Measurements from ENCODE around the gene SLC9A9. TPM values are rescaled to one million over a fixed set of nuclear protein-coding genes. Genes with fewer than 3 reads are reported as not detected.
A peak's percentile ranks its signal among the peaks of the same experiment; 100 is the strongest.

The SLC9A9 gene
- total RNA-seq: 20.4 TPM

DNA sequence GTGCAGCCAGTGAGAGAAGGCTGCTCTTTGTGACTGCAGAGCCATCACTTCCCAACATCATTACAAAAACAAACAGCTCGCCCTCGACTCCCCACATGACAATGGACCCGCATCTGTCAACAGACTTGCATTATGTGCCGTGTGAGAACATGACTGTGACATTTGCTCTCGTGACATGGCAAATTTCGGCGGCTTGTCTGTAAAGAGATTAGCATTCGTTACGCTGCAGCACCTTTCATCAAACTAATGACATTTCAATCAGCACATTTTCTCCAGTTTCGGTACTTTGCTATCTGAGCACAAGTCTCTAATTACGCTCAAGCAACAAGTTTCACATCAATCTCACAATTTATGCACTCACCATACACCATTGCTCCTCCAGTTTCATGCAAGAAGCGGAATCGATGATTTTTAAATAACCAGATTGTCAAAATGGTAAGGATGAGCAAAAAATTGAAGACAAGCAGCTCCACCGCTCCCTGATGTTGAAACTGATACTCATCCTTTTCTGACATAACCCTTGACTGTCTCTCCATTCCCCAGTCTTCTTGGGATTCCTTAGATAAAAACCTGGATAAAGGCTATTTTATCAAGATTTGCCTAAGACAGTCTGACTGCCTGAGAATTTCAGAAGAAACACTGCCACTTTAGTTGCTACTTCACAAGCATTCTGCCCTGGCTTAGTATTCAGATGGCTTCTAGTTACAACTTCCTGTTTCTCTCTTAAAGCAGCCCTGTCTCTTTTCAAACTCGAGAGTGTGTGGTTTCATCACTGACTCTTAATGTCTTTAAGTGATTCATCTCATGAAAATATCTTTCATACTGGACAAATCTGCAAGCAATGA is at the start of gene SLC9A9:
Gene SLC9A9, minus strand, starts transcription at position 682 of the 845 bp plus-strand sequence. Its CDS starts 146 bp downstream, at position 536.
- Histone ChIP-seq H3K27ac (ENCODE audit: low read depth, low read length) (peak within 1 kb of the TSS; percentile 31), H3K36me3 (ENCODE audit: control insufficient read depth in 3 of 3, insufficient read depth in 3 of 3, low read length in 3 of 3) (no peaks in the 10 kb centered on the region), H3K9ac (ENCODE audit: low read depth in 1 of 3, low read length in 3 of 3) (peak within 1 kb of the TSS; percentile 64 to 87 (median 76)), H3K4me1 (ENCODE audit: control insufficient read depth in 3 of 3, insufficient read depth in 3 of 3, low read length in 3 of 3) (peaks cover 0 to 12% (median 9%) of the 10 kb centered on the region in 3 donors), H3K9me3 (ENCODE audit: control insufficient read depth in 3 of 3, low read length in 3 of 3) (no peaks in the 10 kb centered on the region), H3K27me3 (ENCODE audit: control insufficient read depth in 3 of 3, insufficient read depth in 3 of 3, low read length in 3 of 3) (no peaks in the 10 kb centered on the region), H3K4me3 (ENCODE audit: low read length in 3 of 3) (peak within 1 kb of the TSS; percentile 75 to 97 (median 85))

DNA sequence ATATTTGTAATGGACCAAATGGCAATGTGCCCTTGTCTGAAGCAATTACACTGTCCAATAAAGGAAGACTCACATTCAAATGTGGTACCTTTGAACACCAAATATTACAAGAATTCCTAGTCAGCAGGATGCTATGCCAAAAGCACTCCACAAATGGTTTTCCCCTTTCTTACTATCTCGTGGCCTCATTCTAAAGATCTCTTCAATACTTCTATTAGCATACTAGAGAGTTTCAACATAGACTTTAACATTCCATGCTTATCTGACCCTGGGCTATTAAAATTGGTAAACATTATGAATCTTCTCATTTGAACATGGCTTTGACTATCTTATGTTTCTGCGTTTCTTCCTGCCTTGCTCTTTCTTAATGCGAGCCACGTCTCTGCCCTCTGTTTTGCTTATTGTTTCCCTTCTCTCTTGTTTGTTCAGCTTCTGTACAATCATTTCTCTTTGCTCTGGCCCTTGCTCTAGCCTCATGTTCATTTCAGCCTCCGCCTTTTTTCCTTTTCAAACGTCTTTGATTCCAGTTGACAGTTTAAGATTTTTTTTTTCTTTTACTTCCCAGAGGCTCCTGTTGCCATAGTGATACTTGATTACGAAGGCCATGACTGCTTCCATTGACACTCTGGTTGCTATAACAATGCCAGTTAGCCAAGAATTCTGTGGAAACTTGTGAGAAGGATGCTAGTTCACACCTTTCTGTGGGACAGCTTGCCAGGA is 49.5 kb upstream of the SLC9A9 start:
- no peaks in the 10 kb centered on the region for H3K4me1 ChIP-seq (ENCODE audit: control insufficient read depth in 3 of 3, insufficient read depth in 3 of 3, low read length in 3 of 3)
- H3K4me3 ChIP-seq (ENCODE audit: low read length in 3 of 3): no peak overlapping the region
- no peak overlapping the region for H3K9ac ChIP-seq (ENCODE audit: low read depth in 1 of 3, low read length in 3 of 3)
- H3K27ac ChIP-seq (ENCODE audit: low read depth, low read length): no peak overlapping the region
- no peaks in the 10 kb centered on the region for H3K9me3 ChIP-seq (ENCODE audit: control insufficient read depth in 3 of 3, low read length in 3 of 3)
- H3K27me3 ChIP-seq (ENCODE audit: control insufficient read depth in 3 of 3, insufficient read depth in 3 of 3, low read length in 3 of 3): no peaks in the 10 kb centered on the region
- H3K36me3 ChIP-seq (ENCODE audit: control insufficient read depth in 3 of 3, insufficient read depth in 3 of 3, low read length in 3 of 3): no peaks in the 10 kb centered on the region

DNA sequence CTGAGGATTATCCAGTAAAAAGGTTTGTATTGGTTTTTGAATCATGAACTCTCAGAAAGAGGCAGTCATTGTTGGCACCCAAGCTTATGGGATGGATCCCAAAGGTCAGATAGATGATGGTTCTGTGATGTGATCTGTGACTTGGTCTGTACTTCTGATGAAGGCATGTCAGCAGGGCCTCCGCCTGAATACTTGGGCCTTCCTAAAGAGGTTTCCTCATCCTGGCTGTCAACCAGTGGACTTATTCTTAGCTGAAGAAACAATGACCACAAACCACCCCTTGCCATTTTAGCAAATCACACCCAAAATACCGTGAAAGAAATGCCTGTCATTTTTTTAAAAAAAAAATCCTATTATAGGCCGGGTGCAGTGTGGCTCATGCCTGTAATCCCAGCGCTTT is 48.2 kb upstream of the SLC9A9 start:
- no peak overlapping the region for H3K9ac ChIP-seq (ENCODE audit: low read depth in 1 of 3, low read length in 3 of 3)
- peaks cover 0 to 9% (median 0%) of the 10 kb centered on the region in 3 donors for H3K27me3 ChIP-seq (ENCODE audit: control insufficient read depth in 3 of 3, insufficient read depth in 3 of 3, low read length in 3 of 3)
- H3K9me3 ChIP-seq (ENCODE audit: control insufficient read depth in 3 of 3, low read length in 3 of 3): no peaks in the 10 kb centered on the region

DNA sequence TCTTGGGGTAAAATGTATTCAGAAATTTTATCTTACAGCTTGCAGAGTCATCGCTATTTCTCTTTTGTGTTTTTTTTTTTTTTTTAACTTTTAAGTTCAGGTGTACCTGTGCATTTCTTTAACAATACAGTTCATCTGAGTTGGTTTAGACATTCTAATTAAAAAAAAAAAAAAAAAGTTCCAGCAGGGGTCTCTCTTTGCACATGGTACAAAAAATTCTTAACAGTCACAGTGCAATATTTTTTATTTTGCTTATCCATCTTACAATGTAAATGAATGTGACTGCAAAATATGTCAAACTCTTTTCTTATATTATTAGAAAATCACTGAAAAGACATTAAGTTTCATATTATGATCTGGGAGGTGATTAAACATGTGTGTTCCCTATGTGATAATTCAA is 47.5 kb upstream of the SLC9A9 start:
- no peak overlapping the region for H3K27ac ChIP-seq (ENCODE audit: low read depth, low read length)
- no peaks in the 10 kb centered on the region for H3K4me1 ChIP-seq (ENCODE audit: control insufficient read depth in 3 of 3, insufficient read depth in 3 of 3, low read length in 3 of 3)
- H3K9ac ChIP-seq (ENCODE audit: low read depth in 1 of 3, low read length in 3 of 3): no peak overlapping the region
- no peaks in the 10 kb centered on the region for H3K36me3 ChIP-seq (ENCODE audit: control insufficient read depth in 3 of 3, insufficient read depth in 3 of 3, low read length in 3 of 3)
- H3K27me3 ChIP-seq (ENCODE audit: control insufficient read depth in 3 of 3, insufficient read depth in 3 of 3, low read length in 3 of 3): peaks cover 0 to 9% (median 0%) of the 10 kb centered on the region in 3 donors
- no peaks in the 10 kb centered on the region for H3K9me3 ChIP-seq (ENCODE audit: control insufficient read depth in 3 of 3, low read length in 3 of 3)
- no peak overlapping the region for H3K4me3 ChIP-seq (ENCODE audit: low read length in 3 of 3)

More for the DNA sequence above, 48.2 kb upstream of the SLC9A9 start:
- Histone ChIP-seq H3K4me1 (ENCODE audit: control insufficient read depth in 3 of 3, insufficient read depth in 3 of 3, low read length in 3 of 3) (no peaks in the 10 kb centered on the region), H3K27ac (ENCODE audit: low read depth, low read length) (no peak overlapping the region), H3K36me3 (ENCODE audit: control insufficient read depth in 3 of 3, insufficient read depth in 3 of 3, low read length in 3 of 3) (no peaks in the 10 kb centered on the region), H3K4me3 (ENCODE audit: low read length in 3 of 3) (no peak overlapping the region)

DNA sequence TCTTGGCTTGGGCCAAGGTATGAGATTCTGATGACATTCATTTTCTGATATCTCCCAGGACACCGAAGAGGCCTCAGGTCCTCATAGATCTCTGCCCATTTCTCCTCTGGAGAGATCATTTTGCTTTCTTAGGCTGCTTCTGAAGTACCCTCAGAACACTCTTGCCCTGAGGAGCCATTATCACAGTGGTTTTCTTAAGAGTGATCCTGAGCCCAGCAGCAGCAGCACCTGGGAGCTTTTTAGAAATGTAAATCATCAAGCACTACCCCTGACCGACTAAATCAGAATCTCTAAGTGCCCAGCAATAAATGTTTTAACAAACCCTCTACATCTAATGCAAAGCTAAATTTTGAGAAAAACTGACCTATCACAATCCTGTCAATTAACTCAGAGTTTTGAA is 40.6 kb upstream of the SLC9A9 start:
- H3K27ac ChIP-seq (ENCODE audit: low read depth, low read length): no peak overlapping the region
- H3K27me3 ChIP-seq (ENCODE audit: control insufficient read depth in 3 of 3, insufficient read depth in 3 of 3, low read length in 3 of 3): peaks cover 0 to 9% (median 0%) of the 10 kb centered on the region in 3 donors
- no peaks in the 10 kb centered on the region for H3K4me1 ChIP-seq (ENCODE audit: control insufficient read depth in 3 of 3, insufficient read depth in 3 of 3, low read length in 3 of 3)
- no peaks in the 10 kb centered on the region for H3K36me3 ChIP-seq (ENCODE audit: control insufficient read depth in 3 of 3, insufficient read depth in 3 of 3, low read length in 3 of 3)
- H3K4me3 ChIP-seq (ENCODE audit: low read length in 3 of 3): no peak overlapping the region
- H3K9ac ChIP-seq (ENCODE audit: low read depth in 1 of 3, low read length in 3 of 3): no peak overlapping the region
- H3K9me3 ChIP-seq (ENCODE audit: control insufficient read depth in 3 of 3, low read length in 3 of 3): no peaks in the 10 kb centered on the region

DNA sequence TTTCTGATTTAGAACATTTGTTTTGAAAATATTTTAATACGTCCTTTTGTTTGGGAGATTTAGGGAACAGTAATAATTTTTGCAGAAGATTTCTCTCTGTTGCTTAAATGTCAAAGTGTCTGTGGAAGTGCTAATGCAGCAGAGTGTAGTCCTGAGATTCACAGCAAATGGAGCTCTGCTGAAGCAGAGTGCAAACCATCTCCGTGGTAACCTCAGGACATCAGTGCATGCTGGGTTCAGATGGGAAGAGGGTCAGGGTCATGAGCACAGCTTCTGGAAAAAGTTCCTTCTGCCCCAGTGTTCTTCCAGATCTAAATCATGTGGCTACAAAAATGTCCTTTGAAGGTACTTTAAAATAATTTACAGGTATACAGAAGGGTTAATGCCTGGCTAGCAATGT is 39.9 kb upstream of the SLC9A9 start:
- H3K4me3 ChIP-seq (ENCODE audit: low read length in 3 of 3): no peak overlapping the region
- H3K9ac ChIP-seq (ENCODE audit: low read depth in 1 of 3, low read length in 3 of 3): no peak overlapping the region
- peaks cover 0 to 9% (median 0%) of the 10 kb centered on the region in 3 donors for H3K27me3 ChIP-seq (ENCODE audit: control insufficient read depth in 3 of 3, insufficient read depth in 3 of 3, low read length in 3 of 3)
- H3K27ac ChIP-seq (ENCODE audit: low read depth, low read length): no peak overlapping the region
- no peaks in the 10 kb centered on the region for H3K9me3 ChIP-seq (ENCODE audit: control insufficient read depth in 3 of 3, low read length in 3 of 3)
- H3K36me3 ChIP-seq (ENCODE audit: control insufficient read depth in 3 of 3, insufficient read depth in 3 of 3, low read length in 3 of 3): no peaks in the 10 kb centered on the region
- H3K4me1 ChIP-seq (ENCODE audit: control insufficient read depth in 3 of 3, insufficient read depth in 3 of 3, low read length in 3 of 3): no peaks in the 10 kb centered on the region

DNA sequence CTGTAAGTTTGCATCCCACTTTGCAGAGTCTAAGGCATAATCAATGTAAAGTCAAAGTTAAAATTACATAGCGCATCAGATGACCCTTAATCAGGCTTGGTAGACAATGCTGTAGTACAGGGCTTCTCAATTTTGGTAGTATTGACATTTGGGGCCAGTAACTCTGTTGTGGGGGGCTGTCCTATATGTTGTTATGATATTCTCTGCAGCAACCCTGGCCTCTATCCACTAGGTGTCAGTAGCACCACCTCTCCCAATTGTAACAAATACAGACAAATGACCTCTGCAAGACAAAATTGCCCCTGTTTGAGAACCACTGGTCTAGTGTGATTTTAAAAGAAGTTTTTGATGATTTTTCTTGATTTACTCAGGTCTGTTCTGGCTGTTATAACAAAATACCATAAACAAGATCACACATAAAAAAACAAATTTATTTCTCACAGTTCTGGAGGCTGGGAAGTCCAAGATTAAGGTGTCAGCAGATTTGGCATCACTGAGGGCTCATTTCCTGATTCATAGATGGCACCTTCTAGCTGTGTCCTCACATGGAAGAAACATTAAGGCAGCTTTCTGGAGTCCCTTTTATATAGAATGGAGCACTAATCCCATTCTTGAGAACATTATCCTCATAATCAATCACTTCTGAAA is 37.6 kb upstream of the SLC9A9 start:
- Histone ChIP-seq H3K36me3 (ENCODE audit: control insufficient read depth in 3 of 3, insufficient read depth in 3 of 3, low read length in 3 of 3) (no peaks in the 10 kb centered on the region), H3K4me3 (ENCODE audit: low read length in 3 of 3) (no peak overlapping the region), H3K27ac (ENCODE audit: low read depth, low read length) (no peak overlapping the region), H3K4me1 (ENCODE audit: control insufficient read depth in 3 of 3, insufficient read depth in 3 of 3, low read length in 3 of 3) (no peaks in the 10 kb centered on the region), H3K9me3 (ENCODE audit: control insufficient read depth in 3 of 3, low read length in 3 of 3) (no peaks in the 10 kb centered on the region), H3K9ac (ENCODE audit: low read depth in 1 of 3, low read length in 3 of 3) (no peak overlapping the region), H3K27me3 (ENCODE audit: control insufficient read depth in 3 of 3, insufficient read depth in 3 of 3, low read length in 3 of 3) (no peaks in the 10 kb centered on the region)

DNA sequence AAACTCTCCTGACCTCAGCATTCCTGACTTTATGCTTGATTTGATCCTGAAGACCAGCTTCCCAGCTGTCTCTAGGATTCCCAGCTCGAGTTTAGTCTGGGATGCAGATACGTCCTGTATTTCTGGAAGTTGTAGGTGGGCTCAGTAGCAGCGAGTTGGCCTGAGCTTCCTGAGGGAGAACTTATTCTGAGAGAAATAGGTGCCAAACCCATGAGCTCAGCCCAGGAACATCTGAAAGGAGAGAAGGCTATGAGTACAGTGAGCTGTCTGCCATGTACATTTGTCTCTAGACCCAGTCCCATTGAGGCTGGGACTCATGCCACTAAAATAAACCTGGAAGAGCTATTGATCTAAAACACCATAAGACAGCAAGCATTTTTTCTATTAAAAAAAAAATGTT is 36.6 kb upstream of the SLC9A9 start:
- no peak overlapping the region for H3K9ac ChIP-seq (ENCODE audit: low read depth in 1 of 3, low read length in 3 of 3)
- H3K9me3 ChIP-seq (ENCODE audit: control insufficient read depth in 3 of 3, low read length in 3 of 3): no peaks in the 10 kb centered on the region
- no peaks in the 10 kb centered on the region for H3K4me1 ChIP-seq (ENCODE audit: control insufficient read depth in 3 of 3, insufficient read depth in 3 of 3, low read length in 3 of 3)
- H3K4me3 ChIP-seq (ENCODE audit: low read length in 3 of 3): no peak overlapping the region
- H3K27me3 ChIP-seq (ENCODE audit: control insufficient read depth in 3 of 3, insufficient read depth in 3 of 3, low read length in 3 of 3): no peaks in the 10 kb centered on the region
- no peaks in the 10 kb centered on the region for H3K36me3 ChIP-seq (ENCODE audit: control insufficient read depth in 3 of 3, insufficient read depth in 3 of 3, low read length in 3 of 3)
- H3K27ac ChIP-seq (ENCODE audit: low read depth, low read length): no peak overlapping the region

DNA sequence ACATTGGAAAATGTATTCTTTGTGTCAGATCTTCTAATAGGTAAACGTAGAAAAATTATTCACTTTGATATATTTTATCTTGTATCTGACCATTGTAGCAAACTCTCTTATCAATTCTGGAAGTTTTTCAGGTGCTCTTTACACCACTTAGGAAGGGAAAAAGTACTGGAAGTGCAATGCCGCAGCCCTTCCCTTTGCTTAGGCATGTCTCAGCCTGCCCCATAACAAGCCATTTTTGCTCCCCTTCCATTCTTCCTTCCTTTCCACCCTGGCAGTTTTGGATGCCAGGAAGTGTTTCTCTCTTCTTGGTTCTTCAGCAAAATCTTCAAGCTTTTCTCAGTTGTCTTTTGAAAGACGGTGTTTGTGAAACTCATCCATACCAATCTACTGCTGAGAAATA is 34.9 kb upstream of the SLC9A9 start:
- H3K9ac ChIP-seq (ENCODE audit: low read depth in 1 of 3, low read length in 3 of 3): no peak overlapping the region
- H3K36me3 ChIP-seq (ENCODE audit: control insufficient read depth in 3 of 3, insufficient read depth in 3 of 3, low read length in 3 of 3): no peaks in the 10 kb centered on the region
- no peak overlapping the region for H3K4me3 ChIP-seq (ENCODE audit: low read length in 3 of 3)
- no peaks in the 10 kb centered on the region for H3K27me3 ChIP-seq (ENCODE audit: control insufficient read depth in 3 of 3, insufficient read depth in 3 of 3, low read length in 3 of 3)
- H3K27ac ChIP-seq (ENCODE audit: low read depth, low read length): no peak overlapping the region
- no peaks in the 10 kb centered on the region for H3K4me1 ChIP-seq (ENCODE audit: control insufficient read depth in 3 of 3, insufficient read depth in 3 of 3, low read length in 3 of 3)
- H3K9me3 ChIP-seq (ENCODE audit: control insufficient read depth in 3 of 3, low read length in 3 of 3): no peaks in the 10 kb centered on the region

DNA sequence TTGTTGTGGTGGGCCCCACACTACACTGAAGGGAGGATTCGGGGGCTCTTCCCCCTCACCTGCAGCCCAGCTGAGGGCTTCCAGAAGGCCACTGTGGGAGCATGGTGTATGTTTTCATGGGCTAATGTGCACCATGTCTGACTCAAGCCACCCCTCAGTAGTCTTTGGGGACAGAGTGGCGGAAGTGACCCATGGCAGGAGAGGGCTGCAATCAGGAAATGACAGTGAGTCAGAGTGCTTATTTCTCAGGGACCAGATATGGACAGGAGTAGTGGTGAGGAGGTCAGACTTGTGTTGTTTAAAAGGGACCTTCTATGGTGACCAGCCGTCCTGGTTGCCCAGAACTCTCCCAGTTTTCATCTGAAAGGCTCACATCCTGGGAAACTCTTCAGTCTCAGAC is 32.8 kb upstream of the SLC9A9 start:
- H3K4me1 ChIP-seq (ENCODE audit: control insufficient read depth in 3 of 3, insufficient read depth in 3 of 3, low read length in 3 of 3): no peaks in the 10 kb centered on the region
- no peak overlapping the region for H3K4me3 ChIP-seq (ENCODE audit: low read length in 3 of 3)
- no peaks in the 10 kb centered on the region for H3K9me3 ChIP-seq (ENCODE audit: control insufficient read depth in 3 of 3, low read length in 3 of 3)
- H3K9ac ChIP-seq (ENCODE audit: low read depth in 1 of 3, low read length in 3 of 3): no peak overlapping the region
- no peaks in the 10 kb centered on the region for H3K27me3 ChIP-seq (ENCODE audit: control insufficient read depth in 3 of 3, insufficient read depth in 3 of 3, low read length in 3 of 3)
- no peak overlapping the region for H3K27ac ChIP-seq (ENCODE audit: low read depth, low read length)
- H3K36me3 ChIP-seq (ENCODE audit: control insufficient read depth in 3 of 3, insufficient read depth in 3 of 3, low read length in 3 of 3): no peaks in the 10 kb centered on the region
